ENCODE data around the gene TECR.
"Not testable (repeated sequence)": the region's sequence is repeated elsewhere in the genome, so short reads cannot be mapped to it uniquely, and the experiment has no call there.

TECR gene

DNA sequence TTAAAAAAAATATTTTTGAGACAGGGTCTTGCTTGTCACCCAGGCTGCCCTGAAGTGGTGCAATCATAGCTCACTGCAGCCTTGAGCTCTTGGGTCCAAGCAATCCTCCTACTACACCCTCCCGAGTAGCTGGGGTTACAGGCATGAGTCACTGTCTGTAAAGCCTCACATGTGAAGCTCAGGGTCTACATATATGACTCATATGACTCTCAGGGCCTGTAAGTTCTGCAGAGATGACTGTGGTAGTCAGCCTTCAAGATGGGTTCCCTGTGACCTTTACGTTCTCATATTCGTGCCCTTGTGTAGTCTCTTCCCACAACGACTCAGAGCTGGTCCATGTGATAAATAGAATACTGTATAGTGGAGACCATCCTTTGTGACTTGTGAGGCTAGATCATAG is 60.0 kb downstream of the TECR start:
- DNase-seq (ENCODE audit: low read depth in 2 of 2): not testable (repeated sequence)

DNA sequence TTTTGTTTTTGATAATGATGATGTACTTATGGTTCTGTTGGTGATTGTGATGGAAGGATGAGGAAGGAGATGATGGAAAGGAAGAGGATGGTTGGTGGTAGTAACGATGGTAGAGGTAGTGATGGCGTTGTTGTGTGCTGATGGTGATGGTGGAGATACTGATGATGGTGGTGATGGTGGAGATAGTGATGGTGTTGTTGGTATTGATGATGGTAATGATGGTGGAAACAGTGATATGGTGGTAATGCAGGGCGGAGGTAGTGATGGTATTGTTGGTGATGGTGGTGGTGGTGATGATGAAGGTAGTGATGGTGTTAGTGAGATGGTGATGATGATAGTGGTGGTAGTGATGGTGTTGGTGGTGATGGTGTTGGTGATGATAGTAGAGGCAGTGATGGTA is 66.2 kb downstream of the TECR start:
- no peak for DNase-seq (ENCODE audit: low read depth in 2 of 2)

DNA sequence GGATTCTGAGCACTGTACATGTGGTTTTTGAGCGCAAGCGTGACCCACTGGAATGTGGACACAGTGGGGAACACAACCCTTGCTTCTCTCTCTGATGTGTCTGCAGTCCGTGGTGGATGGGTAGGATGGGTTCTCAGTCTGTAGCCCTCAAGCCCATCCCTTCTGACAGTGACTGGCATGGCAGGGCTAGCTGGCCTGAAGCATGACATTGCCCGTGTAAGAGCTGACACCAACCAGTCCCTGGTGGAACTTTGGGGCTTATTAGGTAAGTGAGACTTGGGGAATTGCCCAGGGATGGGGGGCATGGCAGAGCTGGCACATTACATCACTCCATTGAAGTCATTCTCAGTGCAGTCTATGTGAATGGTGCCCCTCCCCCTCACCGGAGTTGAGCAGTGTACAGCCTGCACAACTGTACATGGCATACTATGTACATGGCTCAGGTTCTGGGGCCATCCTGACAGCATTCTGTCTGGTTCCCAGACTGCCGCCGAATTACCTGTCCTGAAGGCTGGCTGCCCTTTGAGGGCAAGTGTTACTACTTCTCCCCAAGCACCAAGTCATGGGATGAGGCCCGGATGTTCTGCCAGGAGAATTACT is 70.3 kb downstream of the TECR start:
- DNase-seq (ENCODE audit: low read depth in 2 of 2): no peak

DNA sequence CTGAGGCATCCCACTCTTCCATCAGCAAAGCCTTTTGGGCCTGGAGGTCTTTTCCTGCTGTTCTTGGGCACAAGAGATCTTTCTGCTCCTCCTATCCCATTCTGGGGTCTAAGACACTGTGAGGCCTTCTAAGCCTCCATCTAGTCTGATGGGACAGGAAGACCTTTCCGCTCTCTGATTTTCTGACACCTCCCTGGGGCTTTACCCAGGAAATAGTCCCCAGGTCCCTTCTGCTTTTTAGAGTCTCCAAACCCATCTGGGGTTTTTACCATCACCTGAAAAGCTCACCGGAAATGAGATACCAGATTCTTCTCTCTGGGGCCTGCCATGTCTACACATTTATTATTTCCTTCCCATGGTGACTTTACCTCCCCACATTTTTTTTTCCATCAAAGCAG is 74.6 kb downstream of the TECR start:
- no peak for DNase-seq (ENCODE audit: low read depth in 2 of 2)

DNA sequence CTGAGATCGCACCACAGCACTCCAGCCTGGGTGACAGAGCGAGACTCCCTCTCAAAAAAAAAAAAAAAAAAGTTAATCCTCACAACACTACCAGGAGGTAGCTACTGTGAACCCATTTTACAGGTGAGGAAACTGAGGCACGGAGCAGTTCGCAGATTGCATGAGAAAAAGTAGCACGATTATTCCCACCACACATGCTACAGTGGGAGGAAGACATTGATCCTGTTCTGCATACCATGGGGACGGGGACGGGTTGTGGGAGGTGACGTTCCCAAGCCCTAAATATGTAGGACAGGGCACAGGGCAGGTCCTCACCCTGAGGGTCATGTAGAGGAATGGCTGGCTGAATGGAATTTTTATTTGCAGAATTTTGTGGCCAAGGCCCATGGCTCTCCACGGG is 77.2 kb downstream of the TECR start:
- no peak for DNase-seq (ENCODE audit: low read depth in 2 of 2)

DNA sequence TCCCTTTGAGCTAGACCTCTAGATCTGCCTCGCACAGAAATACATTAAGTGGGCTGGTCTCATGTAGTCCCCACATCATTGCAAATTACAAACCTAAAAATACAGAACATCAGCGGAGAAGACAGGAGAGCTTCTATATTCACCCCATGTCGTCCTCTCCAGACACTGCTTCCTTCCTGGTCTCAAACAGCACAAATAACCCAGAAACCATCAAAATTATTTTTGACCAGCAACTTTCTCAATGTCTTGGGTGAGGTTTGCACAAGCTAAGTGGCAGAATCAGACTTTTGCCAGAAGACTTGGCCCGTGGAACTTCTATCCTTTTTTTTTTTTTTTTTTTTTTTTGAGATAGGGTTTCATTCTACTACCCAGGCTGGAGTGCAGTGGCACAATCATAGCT is 81.7 kb downstream of the TECR start:
- no peak for DNase-seq (ENCODE audit: low read depth in 2 of 2)

DNA sequence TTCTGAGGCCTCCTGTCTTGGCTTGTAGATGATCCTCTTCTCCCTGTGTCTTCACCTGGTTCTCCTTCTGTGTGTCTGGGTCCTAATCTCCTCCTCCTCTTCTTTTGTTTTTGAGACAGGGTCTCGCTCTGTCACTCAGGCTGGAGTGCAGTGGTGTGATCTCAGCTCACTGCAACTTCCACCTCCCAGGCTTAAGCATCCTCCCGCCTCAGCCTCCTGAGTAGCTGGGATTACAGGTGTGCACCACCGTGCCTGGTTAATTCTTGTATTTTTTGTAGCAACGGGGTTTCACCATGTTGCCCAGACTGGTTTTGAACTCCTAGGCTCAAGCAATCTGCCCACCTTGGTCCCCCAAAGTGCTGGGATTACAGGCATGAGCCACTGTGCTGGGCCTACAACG is 82.8 kb downstream of the TECR start:
- DNase-seq (ENCODE audit: low read depth in 2 of 2): not testable (repeated sequence)

DNA sequence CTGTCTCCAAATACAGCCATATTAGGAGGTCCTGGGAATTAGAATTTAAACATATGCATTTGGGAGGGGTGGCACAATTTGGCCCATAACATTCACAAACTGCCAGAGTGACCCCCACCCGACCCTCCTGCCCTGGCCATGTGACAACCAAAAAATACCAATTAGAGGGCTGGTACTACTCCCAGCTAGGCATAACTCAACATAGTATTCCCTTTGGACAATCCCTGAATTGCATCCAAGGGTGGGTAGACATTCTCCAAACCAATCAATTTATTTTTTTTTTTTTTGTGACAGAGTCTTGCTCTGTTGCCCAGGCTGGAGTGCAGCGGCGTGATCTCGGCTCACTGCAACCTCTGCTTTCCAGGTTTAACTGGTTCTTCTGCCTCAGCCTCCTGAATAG is 83.3 kb downstream of the TECR start:
- DNase-seq (ENCODE audit: low read depth in 2 of 2): no peak

DNA sequence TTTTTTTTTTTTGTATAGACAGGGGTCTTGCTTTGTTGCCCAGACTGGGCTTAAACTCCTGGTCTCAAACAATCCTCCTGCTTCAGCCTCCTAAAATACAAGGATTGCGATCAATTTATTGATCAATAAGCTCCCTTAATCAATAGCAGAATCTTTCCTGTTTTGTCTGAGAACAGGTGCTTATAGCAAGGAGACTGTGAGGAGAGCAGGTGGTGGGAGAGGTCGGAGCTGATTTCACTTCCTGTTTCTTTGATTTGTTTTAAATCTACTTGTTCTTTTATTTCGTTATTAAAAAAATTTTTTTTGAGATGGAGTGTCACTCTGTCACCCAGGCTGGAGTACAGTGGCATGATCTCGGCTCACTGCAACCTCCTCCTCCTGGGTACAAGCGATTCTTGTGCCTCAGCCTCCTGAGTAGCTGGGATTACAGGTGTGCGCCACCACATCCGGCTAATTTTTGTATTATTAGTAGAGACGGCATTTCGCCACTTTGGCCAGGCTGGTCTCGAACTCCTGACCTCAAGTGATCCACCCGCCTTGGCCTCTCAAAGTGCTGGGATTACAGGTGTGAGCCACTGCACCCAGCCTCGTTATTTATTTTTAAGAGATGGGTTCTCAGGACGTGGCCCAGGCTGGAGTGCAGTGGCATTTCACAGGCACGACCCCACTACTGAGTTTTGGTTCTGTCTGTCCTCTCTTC is 84.2 kb downstream of the TECR start:
- not testable (repeated sequence) for DNase-seq (ENCODE audit: low read depth in 2 of 2)

DNA sequence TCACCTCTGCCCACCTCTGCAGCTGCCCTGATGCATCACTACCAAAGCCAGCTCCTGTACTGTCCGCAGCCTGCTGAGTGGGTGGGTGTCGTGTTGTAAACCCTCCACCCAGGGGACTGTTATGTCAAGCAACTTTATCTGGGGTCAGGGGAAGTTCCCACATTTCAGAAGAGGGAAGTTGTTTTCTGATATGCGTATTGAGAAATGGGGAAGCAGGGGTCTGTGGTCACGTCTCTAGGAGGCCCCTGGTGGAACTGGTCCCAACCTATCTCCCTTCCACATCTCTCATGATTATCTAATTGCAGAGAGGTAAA is 84.7 kb downstream of the TECR start:
- no peak for DNase-seq (ENCODE audit: low read depth in 2 of 2)

All from stimulated activated CD8-positive, alpha-beta memory T cell treated with anti-CD3 and anti-CD28 coated beads, Interleukin-7, amount 100 ng/mL, for 1 hour (primary cell).